Psoas muscle (tissue), 8 donors: ENCODE measurements around the gene HRK. TPM values are rescaled to one million over a fixed set of nuclear protein-coding genes. Genes with fewer than 3 reads are reported as not detected.
"Not testable (repeated sequence)": the region's sequence is repeated elsewhere in the genome, so short reads cannot be mapped to it uniquely, and the experiment has no call there.

ENCODE experiments used
- ATAC-seq, 4 donors: fragments of 200-7000 bp; cut with Tn5 transposase; one replicate each; pipeline ENCODE4 v1.9.1; 2020; ENCODE audit warnings: moderate library complexity in 3 of 4, mild to moderate bottlenecking in 2 of 4
- DNase-seq, 2 donors: peaks; one replicate each; pipeline ENCODE4 v3.0.0-alpha.2; 2020
- H3K27ac ChIP-seq: fragments of 200-600 bp; one replicate; pipeline ENCODE4 v1.8.0; 2022
- H3K27me3 ChIP-seq, 3 donors: fragments of 200-600 bp in 1 of 3; one replicate each; pipeline versions ENCODE4 v1.6.1 to v1.8.0; 2013 to 2022; ENCODE audit warnings: low read length in 2 of 3, mild to moderate bottlenecking in 2 of 3, moderate library complexity in 1 of 3; ENCODE audit not compliant: insufficient read depth in 3 of 3
- H3K36me3 ChIP-seq, 2 donors: fragments of 200-600 bp in 1 of 2; one replicate each; pipeline versions ENCODE4 v1.6.1 to v1.8.0; 2013 to 2022; ENCODE audit warnings: low read depth in 1 of 2, mild to moderate bottlenecking in 1 of 2, moderate library complexity in 1 of 2; ENCODE audit not compliant: insufficient read depth in 1 of 2
- H3K4me1 ChIP-seq: fragments of 200-600 bp; one replicate; pipeline ENCODE4 v1.8.0; 2022
- H3K4me3 ChIP-seq: fragments of 200-600 bp; one replicate; pipeline ENCODE4 v1.8.0; 2022; ENCODE audit warnings: mild to moderate bottlenecking
- H3K9me3 ChIP-seq: fragments of 200-600 bp; one replicate; pipeline ENCODE4 v1.8.0; 2022
- WGBS, 3 donors: extraction: QIAGEN DNeasy Blood & Tissue Kit; methylation state at CpG; one replicate each; pipeline versions ENCODE4 v1.1.6 to v1.1.7; 2013; 5-methylcytosine and 5-hydroxymethylcytosine counted together
- intact Hi-C, 2 donors: fragments of 100-400 bp; cut with DNase I; formaldehyde crosslinking; loops; one replicate each; pipeline versions ENCODE4 v1.11.0 to v1.14.2; 2022
- polyA plus RNA-seq, 3 donors: library from polyadenylated mRNA; stranded (reverse); fragments of 200-250 nt; gene quantifications; one replicate each; pipeline ENCODE4 v1.2.3, GENCODE V29; 2013
- total RNA-seq, 4 donors: library from RNA; stranded (reverse); fragmentation: NEBNext Ultra II Directional in 2 of 4; extraction: Animal tissue kit (Norgen Biotek cat#: 25700) in 2 of 4; gene quantifications; one replicate each; pipeline versions ENCODE4 v1.2.1 to v1.2.4, GENCODE V29; 2021 to 2023
- TF ChIP-seq, protein P1 (sequence below): fragments of 200-600 bp; IDR thresholded peaks from one replicate; pipeline ENCODE4 v1.8.0; 2022; ENCODE audit warnings: antibody characterized with exemption
- donor health status: healthy with polysubstance abuse.
- donor health status: DM: no; HTN: no; CAD: no; lungs with moderate emphysema.
- donor health status: Bipolar disorder and iron deficiency.
- donor health status: healthy.
- donor health status: DM: yes; HTN: yes; CAD: no.
- donor health status: DM: no; HTN: no; CAD: no.
- donor health status: DM: no; HTN: no; CAD: no.
- donor health status: DM: yes; HTN: yes; CAD: no.

The HRK gene
- total and polyA plus RNA-seq, 7 donors, result under 0.01 to 0.60 (median 0.01) TPM; not detected in 2

- H3K36me3 ChIP-seq, result no peaks in the 10 kb centered on the region
- H3K4me3 ChIP-seq, result peak overlapping the region; percentile 83
- 1% methylated on average over 48 to 70 of the region's 70 CpGs for WGBS, 3 donors
- H3K9me3 ChIP-seq, result no peaks in the 10 kb centered on the region
- TF ChIP-seq, protein P1, sequence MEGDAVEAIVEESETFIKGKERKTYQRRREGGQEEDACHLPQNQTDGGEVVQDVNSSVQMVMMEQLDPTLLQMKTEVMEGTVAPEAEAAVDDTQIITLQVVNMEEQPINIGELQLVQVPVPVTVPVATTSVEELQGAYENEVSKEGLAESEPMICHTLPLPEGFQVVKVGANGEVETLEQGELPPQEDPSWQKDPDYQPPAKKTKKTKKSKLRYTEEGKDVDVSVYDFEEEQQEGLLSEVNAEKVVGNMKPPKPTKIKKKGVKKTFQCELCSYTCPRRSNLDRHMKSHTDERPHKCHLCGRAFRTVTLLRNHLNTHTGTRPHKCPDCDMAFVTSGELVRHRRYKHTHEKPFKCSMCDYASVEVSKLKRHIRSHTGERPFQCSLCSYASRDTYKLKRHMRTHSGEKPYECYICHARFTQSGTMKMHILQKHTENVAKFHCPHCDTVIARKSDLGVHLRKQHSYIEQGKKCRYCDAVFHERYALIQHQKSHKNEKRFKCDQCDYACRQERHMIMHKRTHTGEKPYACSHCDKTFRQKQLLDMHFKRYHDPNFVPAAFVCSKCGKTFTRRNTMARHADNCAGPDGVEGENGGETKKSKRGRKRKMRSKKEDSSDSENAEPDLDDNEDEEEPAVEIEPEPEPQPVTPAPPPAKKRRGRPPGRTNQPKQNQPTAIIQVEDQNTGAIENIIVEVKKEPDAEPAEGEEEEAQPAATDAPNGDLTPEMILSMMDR, result no peak
- intact Hi-C loops, result loop anchor here (5.0 kb wide), 2 partner anchors 82 to 867 kb away; partner anchors contain the start of genes RNFT2 (in 1 of the 2) and SPRING1 (in 1 of the 2)
- ATAC-seq, result peak; percentile 98 to 99 (median 99)
- peak overlapping the region; percentile 94 for H3K27ac ChIP-seq
- peaks cover 10% of the 10 kb centered on the region for H3K4me1 ChIP-seq
- peak; percentile 92 to 97 for DNase-seq
- no peaks in the 10 kb centered on the region for H3K27me3 ChIP-seq
These were observed 62.1 kb downstream of the HRK start for GRCh38 chr12:116818948-116819832.

- H3K4me1 ChIP-seq, result peaks cover 10% of the 10 kb centered on the region
- H3K9me3 ChIP-seq, result no peaks in the 10 kb centered on the region
- WGBS, 3 donors, result 21 to 32% (median 25%) methylated on average over 11 of the region's 11 CpGs
- H3K36me3 ChIP-seq, result no peaks in the 10 kb centered on the region
- ATAC-seq, result peak in 2 of 4 donors; percentile 1 to 20
- no peak for DNase-seq
- TF ChIP-seq, protein P1, result no peak
- H3K4me3 ChIP-seq, result peak overlapping the region; percentile 83
- intact Hi-C loops, result loop anchor here (5.0 kb wide), 2 partner anchors 81 to 866 kb away; partner anchors contain the start of genes RNFT2 (in 1 of the 2) and SPRING1 (in 1 of the 2)
- peak overlapping the region; percentile 94 for H3K27ac ChIP-seq
- H3K27me3 ChIP-seq, result no peaks in the 10 kb centered on the region
These were observed 62.8 kb downstream of the HRK start for GRCh38 chr12:116818341-116818856.

DNA sequence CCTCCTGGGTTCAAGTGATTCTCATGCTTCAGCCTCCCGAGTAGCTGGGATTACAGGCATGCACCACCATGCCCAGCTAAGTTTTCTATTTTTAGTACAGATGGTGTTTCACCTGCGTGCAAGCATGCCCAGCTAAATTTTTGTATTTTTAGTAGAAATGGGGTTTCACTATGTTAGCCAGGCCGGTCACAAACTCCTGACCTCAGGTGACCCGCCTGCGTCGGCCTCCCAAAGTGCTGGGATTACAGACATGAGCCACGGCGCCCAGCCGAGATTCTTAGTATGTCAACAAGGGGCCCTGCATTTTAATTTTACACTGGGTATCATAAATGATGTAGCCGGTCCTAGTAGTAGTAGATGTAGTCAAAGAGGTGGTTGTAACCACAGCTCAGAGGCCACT, 66.5 kb downstream of the HRK start:
- H3K27ac ChIP-seq, H3K36me3 ChIP-seq, ATAC-seq, H3K4me3 ChIP-seq, H3K27me3 ChIP-seq, H3K9me3 ChIP-seq, DNase-seq, H3K4me1 ChIP-seq: not testable (repeated sequence)
- intact Hi-C loops, result loop anchor here (5.0 kb wide), 2 partner anchors 77 to 862 kb away; partner anchors contain the start of genes RNFT2 (in 1 of the 2) and SPRING1 (in 1 of the 2)
- 80 to 84% (median 80%) methylated on average over 10 of the region's 10 CpGs for WGBS, 3 donors

DNA sequence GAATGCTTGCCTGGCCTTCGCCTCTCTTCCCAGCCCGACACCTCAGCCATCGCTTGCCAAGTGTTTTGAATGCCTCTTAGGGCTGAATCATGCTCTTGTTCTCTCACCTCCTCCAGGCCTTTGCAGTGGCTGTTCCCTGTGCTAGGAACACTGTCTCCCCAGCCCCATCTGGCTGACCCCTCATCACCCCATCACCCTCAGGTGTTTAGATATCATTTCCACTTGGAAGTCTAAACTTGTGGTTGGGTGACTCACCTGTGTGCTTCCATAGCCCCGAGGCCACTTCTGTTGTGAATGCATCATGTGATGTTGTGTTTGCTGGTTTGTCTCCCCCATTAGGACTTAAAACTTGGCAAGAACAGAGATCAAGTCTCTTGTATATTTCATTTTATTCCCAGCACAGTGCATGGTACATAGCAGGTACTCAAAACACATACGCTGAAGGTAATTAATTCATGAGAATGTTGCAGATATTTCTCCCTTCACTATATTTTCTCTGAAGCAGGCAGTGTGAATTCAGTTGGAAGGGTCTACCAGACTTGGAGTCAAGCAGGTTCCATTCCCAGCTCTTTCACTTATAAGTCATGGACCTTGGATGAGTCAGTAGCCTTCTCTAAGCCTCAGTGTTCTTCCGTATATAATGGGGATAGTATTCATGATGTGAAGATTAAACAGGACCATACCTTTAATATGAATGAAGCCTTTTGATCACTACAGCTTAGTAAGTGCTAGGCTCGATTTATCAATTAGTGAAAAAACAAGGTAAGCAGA, 67.8 kb downstream of the HRK start:
- intact Hi-C loops, result no loop called here
- 86 to 91% (median 90%) methylated on average over 7 of the region's 7 CpGs for WGBS, 3 donors
- no peaks in the 10 kb centered on the region for H3K36me3 ChIP-seq

More for the DNA sequence above, 67.8 kb downstream of the HRK start:
- no peak overlapping the region for H3K27ac ChIP-seq
- TF ChIP-seq, protein P1, result no peak
- peaks cover 5% of the 10 kb centered on the region for H3K4me1 ChIP-seq
- H3K27me3 ChIP-seq, result no peaks in the 10 kb centered on the region
- H3K9me3 ChIP-seq, result no peaks in the 10 kb centered on the region
- DNase-seq, result no peak
- no peak for ATAC-seq
- H3K4me3 ChIP-seq, result no peak overlapping the region
